ENCODE measurements around the gene KSR2. TPM values are rescaled to one million over a fixed set of nuclear protein-coding genes. Genes with fewer than 3 reads are reported as not detected.

The KSR2 gene
- total and polyA plus RNA-seq, 2 of the 13 experiments (the other 11 are each of a cell fraction or from before 2014, with no cell fraction given): 0.02 TPM; not detected in 1

DNA sequence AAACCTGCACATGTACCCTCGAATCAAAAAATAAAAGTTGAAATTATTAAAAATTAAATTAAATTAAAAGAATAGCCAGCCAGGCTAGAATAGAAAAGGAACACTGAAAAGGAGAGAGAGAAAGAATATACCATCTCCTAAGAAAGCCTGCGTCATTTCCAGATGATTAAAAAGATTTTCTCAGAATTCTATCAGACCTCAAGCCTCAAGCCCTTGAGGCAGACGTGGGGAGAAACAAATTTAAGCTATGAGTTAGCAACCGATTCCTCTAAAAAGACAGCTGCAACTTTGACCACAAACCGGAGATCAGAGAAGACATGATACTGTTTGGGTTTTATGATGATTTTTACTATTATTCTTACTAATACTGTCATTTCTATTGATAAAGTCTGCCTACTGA lies 138.3 kb downstream of the KSR2 start:
- FAIRE-seq (no peak), ATAC-seq (no peak), DNase-seq (ENCODE audit: low spot score) (no peak)
- intact Hi-C loops (cut with micrococcal nuclease; ENCODE audit: unreplicated experiment) (loop anchor here (10.0 kb wide), 1 partner anchor 146 kb away; no protein-coding TSS in a partner anchor), in situ Hi-C loops (cut with HindIII; ENCODE audit: extremely low pct_ligation_motif_present, low pct_unique_long_range_greater_than_20kb) (loop anchor here (10.0 kb wide), 2 partner anchors 246 to 616 kb away; no protein-coding TSS in a partner anchor)
- no peak overlapping the region for H3K9ac ChIP-seq (ENCODE audit: insufficient read depth, low read depth, low read length)
- H3K4me3 ChIP-seq (replicated peaks in 1 of 3; ENCODE audit: insufficient read depth in 1 of 3, low read depth in 2 of 3, low read length in 3 of 3): no peak overlapping the region
- no peak overlapping the region for H2AFZ ChIP-seq (ENCODE audit: low read length)
- no peaks in the 10 kb centered on the region for H3K79me2 ChIP-seq (ENCODE audit: insufficient read depth, low read length)
- H4K20me1 ChIP-seq (ENCODE audit: insufficient read depth, low read length): no peaks in the 10 kb centered on the region
- H3K4me2 ChIP-seq (ENCODE audit: low read depth, low read length): no peak overlapping the region
- no peak overlapping the region for H3K27ac ChIP-seq (ENCODE audit: extremely low read length, insufficient read depth, low read length)
- ChIA-PET CTCF (ENCODE audit: low intra/inter-chr PET ratio, low total read pairs) (no interaction called here), POLR2A (no interaction called here)
- peaks cover 3 to 14% of the 10 kb centered on the region in 2 experiments; a peak in 3 of 5 replicates for H3K27me3 ChIP-seq (ENCODE audit: control insufficient read depth in 1 of 2, insufficient read depth in 2 of 2, low read length in 2 of 2)
- WGBS (ENCODE audit: low lambda C conversion rate): 2% methylated on average over 5 of the region's 5 CpGs
- H3K36me3 ChIP-seq (replicated peaks in 1 of 2; ENCODE audit: control insufficient read depth in 1 of 2, insufficient read depth in 2 of 2, low read length in 2 of 2): no peaks in the 10 kb centered on the region
- H3K4me1 ChIP-seq (ENCODE audit: insufficient read depth, low read length): no peaks in the 10 kb centered on the region
- BruUV-seq (replicated peaks): no TSS peak
- H3K9me3 ChIP-seq (ENCODE audit: low read length): peaks cover 22% of the 10 kb centered on the region
- no peak for TF ChIP-seq KLF15 (CRISPR knock-in tag; IDR thresholded peaks at IDR 0.05; ENCODE audit: borderline replicate concordance)
- TF ChIP-seq RBAK (CRISPR knock-in tag; IDR thresholded peaks at IDR 0.05): no peak
- TF ChIP-seq, protein P1, sequence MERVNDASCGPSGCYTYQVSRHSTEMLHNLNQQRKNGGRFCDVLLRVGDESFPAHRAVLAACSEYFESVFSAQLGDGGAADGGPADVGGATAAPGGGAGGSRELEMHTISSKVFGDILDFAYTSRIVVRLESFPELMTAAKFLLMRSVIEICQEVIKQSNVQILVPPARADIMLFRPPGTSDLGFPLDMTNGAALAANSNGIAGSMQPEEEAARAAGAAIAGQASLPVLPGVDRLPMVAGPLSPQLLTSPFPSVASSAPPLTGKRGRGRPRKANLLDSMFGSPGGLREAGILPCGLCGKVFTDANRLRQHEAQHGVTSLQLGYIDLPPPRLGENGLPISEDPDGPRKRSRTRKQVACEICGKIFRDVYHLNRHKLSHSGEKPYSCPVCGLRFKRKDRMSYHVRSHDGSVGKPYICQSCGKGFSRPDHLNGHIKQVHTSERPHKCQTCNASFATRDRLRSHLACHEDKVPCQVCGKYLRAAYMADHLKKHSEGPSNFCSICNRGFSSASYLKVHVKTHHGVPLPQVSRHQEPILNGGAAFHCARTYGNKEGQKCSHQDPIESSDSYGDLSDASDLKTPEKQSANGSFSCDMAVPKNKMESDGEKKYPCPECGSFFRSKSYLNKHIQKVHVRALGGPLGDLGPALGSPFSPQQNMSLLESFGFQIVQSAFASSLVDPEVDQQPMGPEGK (CRISPR knock-in tag; IDR thresholded peaks at IDR 0.05): no peak
- TF ChIP-seq, protein P2, sequence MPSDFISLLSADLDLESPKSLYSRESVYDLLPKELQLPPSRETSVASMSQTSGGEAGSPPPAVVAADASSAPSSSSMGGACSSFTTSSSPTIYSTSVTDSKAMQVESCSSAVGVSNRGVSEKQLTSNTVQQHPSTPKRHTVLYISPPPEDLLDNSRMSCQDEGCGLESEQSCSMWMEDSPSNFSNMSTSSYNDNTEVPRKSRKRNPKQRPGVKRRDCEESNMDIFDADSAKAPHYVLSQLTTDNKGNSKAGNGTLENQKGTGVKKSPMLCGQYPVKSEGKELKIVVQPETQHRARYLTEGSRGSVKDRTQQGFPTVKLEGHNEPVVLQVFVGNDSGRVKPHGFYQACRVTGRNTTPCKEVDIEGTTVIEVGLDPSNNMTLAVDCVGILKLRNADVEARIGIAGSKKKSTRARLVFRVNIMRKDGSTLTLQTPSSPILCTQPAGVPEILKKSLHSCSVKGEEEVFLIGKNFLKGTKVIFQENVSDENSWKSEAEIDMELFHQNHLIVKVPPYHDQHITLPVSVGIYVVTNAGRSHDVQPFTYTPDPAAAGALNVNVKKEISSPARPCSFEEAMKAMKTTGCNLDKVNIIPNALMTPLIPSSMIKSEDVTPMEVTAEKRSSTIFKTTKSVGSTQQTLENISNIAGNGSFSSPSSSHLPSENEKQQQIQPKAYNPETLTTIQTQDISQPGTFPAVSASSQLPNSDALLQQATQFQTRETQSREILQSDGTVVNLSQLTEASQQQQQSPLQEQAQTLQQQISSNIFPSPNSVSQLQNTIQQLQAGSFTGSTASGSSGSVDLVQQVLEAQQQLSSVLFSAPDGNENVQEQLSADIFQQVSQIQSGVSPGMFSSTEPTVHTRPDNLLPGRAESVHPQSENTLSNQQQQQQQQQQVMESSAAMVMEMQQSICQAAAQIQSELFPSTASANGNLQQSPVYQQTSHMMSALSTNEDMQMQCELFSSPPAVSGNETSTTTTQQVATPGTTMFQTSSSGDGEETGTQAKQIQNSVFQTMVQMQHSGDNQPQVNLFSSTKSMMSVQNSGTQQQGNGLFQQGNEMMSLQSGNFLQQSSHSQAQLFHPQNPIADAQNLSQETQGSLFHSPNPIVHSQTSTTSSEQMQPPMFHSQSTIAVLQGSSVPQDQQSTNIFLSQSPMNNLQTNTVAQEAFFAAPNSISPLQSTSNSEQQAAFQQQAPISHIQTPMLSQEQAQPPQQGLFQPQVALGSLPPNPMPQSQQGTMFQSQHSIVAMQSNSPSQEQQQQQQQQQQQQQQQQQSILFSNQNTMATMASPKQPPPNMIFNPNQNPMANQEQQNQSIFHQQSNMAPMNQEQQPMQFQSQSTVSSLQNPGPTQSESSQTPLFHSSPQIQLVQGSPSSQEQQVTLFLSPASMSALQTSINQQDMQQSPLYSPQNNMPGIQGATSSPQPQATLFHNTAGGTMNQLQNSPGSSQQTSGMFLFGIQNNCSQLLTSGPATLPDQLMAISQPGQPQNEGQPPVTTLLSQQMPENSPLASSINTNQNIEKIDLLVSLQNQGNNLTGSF (CRISPR knock-in tag; IDR thresholded peaks at IDR 0.05): no peak
- TF ChIP-seq, protein P3, sequence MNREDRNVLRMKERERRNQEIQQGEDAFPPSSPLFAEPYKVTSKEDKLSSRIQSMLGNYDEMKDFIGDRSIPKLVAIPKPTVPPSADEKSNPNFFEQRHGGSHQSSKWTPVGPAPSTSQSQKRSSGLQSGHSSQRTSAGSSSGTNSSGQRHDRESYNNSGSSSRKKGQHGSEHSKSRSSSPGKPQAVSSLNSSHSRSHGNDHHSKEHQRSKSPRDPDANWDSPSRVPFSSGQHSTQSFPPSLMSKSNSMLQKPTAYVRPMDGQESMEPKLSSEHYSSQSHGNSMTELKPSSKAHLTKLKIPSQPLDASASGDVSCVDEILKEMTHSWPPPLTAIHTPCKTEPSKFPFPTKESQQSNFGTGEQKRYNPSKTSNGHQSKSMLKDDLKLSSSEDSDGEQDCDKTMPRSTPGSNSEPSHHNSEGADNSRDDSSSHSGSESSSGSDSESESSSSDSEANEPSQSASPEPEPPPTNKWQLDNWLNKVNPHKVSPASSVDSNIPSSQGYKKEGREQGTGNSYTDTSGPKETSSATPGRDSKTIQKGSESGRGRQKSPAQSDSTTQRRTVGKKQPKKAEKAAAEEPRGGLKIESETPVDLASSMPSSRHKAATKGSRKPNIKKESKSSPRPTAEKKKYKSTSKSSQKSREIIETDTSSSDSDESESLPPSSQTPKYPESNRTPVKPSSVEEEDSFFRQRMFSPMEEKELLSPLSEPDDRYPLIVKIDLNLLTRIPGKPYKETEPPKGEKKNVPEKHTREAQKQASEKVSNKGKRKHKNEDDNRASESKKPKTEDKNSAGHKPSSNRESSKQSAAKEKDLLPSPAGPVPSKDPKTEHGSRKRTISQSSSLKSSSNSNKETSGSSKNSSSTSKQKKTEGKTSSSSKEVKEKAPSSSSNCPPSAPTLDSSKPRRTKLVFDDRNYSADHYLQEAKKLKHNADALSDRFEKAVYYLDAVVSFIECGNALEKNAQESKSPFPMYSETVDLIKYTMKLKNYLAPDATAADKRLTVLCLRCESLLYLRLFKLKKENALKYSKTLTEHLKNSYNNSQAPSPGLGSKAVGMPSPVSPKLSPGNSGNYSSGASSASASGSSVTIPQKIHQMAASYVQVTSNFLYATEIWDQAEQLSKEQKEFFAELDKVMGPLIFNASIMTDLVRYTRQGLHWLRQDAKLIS (CRISPR knock-in tag; IDR thresholded peaks at IDR 0.05): no peak
- TF ChIP-seq NR2F2 (IDR thresholded peaks at IDR 0.05; ENCODE audit: borderline replicate concordance, low read depth): no peak

All from HepG2 (cell line).